Neuronal stem cell (in vitro differentiated cells): ENCODE results near the gene TAB3.

ENCODE experiments used
- DNase-seq: peaks from one replicate; pipeline ENCODE4 v3.0.0-alpha.2; 2013; ENCODE audit warnings: low spot score
- H2AFZ ChIP-seq: one replicate; pipeline ENCODE4 v1.6.1; 2013; ENCODE audit warnings: mild to moderate bottlenecking, low read length, inconsistent platforms
- H2AK5ac ChIP-seq: 2 replicates; pipeline ENCODE4 v1.6.1; 2013; ENCODE audit warnings: low read depth, mild to moderate bottlenecking, inconsistent platforms, low read length, moderate library complexity, mixed read lengths
- H2BK120ac ChIP-seq: 2 replicates; pipeline ENCODE4 v1.6.1; 2013; ENCODE audit warnings: low read depth, mild to moderate bottlenecking, inconsistent platforms, low read length, moderate library complexity, mixed read lengths
- H2BK12ac ChIP-seq: one replicate; pipeline ENCODE4 v1.6.1; 2013; ENCODE audit warnings: low read length, inconsistent platforms
- H2BK15ac ChIP-seq: 2 replicates; pipeline ENCODE4 v1.6.1; 2013; ENCODE audit warnings: mild to moderate bottlenecking, low read length, inconsistent platforms, mixed read lengths
- H2BK5ac ChIP-seq: one replicate; pipeline ENCODE4 v1.6.1; 2013; ENCODE audit warnings: inconsistent platforms, mild to moderate bottlenecking, low read length, moderate library complexity
- H3K14ac ChIP-seq: one replicate; pipeline ENCODE4 v1.6.1; 2013; ENCODE audit warnings: low read length, inconsistent platforms
- H3K18ac ChIP-seq: 2 replicates; pipeline ENCODE4 v1.6.1; 2013; ENCODE audit warnings: low read length, inconsistent platforms
- H3K23ac ChIP-seq: 2 replicates; pipeline ENCODE4 v1.6.1; 2013; ENCODE audit warnings: low read depth, mild to moderate bottlenecking, mixed read lengths, low read length, inconsistent platforms; ENCODE audit not compliant: poor library complexity
- H3K27ac ChIP-seq: replicated peaks from 3 replicates; pipeline ENCODE4 v1.5.1; 2013; ENCODE audit warnings: low read length, inconsistent platforms
- H3K27me3 ChIP-seq, 3 experiments: 2 replicates each; pipeline ENCODE4 v1.6.1; 2013; ENCODE audit warnings: low read length in 3 of 3, mild to moderate bottlenecking in 2 of 3, inconsistent platforms in 1 of 3, low read depth in 1 of 3, mixed read lengths in 1 of 3, moderate library complexity in 1 of 3; ENCODE audit not compliant: control insufficient read depth in 3 of 3, insufficient read depth in 3 of 3
- H3K36me3 ChIP-seq, 2 donors: replicated peaks in 1 of 2; 2 replicates each; pipeline ENCODE4 v1.6.1; 2013; ENCODE audit warnings: low read length in 2 of 2; ENCODE audit not compliant: control insufficient read depth in 2 of 2, insufficient read depth in 2 of 2
- H3K4ac ChIP-seq: 2 replicates; pipeline ENCODE4 v1.6.1; 2013; ENCODE audit warnings: inconsistent platforms, mild to moderate bottlenecking, low read length, moderate library complexity
- H3K4me1 ChIP-seq, 2 donors: 1 replicate in 1 of 2; 2 replicates in 1 of 2; pipeline ENCODE4 v1.6.1; 2013; ENCODE audit warnings: low read length in 2 of 2, low read depth in 1 of 2; ENCODE audit not compliant: control insufficient read depth in 2 of 2, insufficient read depth in 1 of 2
- H3K4me2 ChIP-seq: one replicate; pipeline ENCODE4 v1.6.1; 2013; ENCODE audit warnings: mild to moderate bottlenecking, low read length, inconsistent platforms; ENCODE audit not compliant: insufficient read depth, poor library complexity, severe bottlenecking
- H3K4me3 ChIP-seq, 2 donors: 2 replicates each; pipeline ENCODE4 v1.5.1; 2013; ENCODE audit warnings: low read length in 2 of 2, mild to moderate bottlenecking in 2 of 2, inconsistent platforms in 1 of 2, moderate library complexity in 1 of 2
- H3K79me1 ChIP-seq: one replicate; pipeline ENCODE4 v1.6.1; 2013; ENCODE audit warnings: low read depth, mild to moderate bottlenecking, inconsistent platforms, low read length, moderate library complexity
- H3K9ac ChIP-seq: one replicate; pipeline ENCODE4 v1.6.1; 2013; ENCODE audit warnings: mild to moderate bottlenecking, low read depth, low read length, inconsistent platforms; ENCODE audit not compliant: poor library complexity
- H3K9me3 ChIP-seq, 2 donors: replicated peaks in 1 of 2; 2 replicates each; pipeline versions ENCODE3 to v1.6.1; 2013; ENCODE audit warnings: low read length in 2 of 2, mild to moderate bottlenecking in 2 of 2, inconsistent platforms in 1 of 2, low read depth in 1 of 2, mixed read lengths in 1 of 2, moderate library complexity in 1 of 2; ENCODE audit not compliant: control insufficient read depth in 2 of 2, insufficient read depth in 1 of 2
- H4K8ac ChIP-seq: one replicate; pipeline ENCODE4 v1.6.1; 2013; ENCODE audit warnings: low read depth, mild to moderate bottlenecking, inconsistent platforms, low read length, moderate library complexity
- H4K91ac ChIP-seq: one replicate; pipeline ENCODE4 v1.6.1; 2013; ENCODE audit warnings: low read length, low read depth, mild to moderate bottlenecking, inconsistent platforms; ENCODE audit not compliant: poor library complexity
- WGBS, 2 donors: extraction: QIAGEN DNeasy Blood & Tissue Kit; methylation state at CpG; one replicate each; pipeline ENCODE4 v1.1.7; 2013; ENCODE audit warnings: missing lambda C conversion rate in 2 of 2, mixed read lengths in 1 of 2; ENCODE audit not compliant: insufficient read length in 2 of 2, insufficient replicate concordance in 1 of 2; ENCODE audit errors: extremely low coverage in 2 of 2; 5-methylcytosine and 5-hydroxymethylcytosine counted together

TAB3 gene

DNA sequence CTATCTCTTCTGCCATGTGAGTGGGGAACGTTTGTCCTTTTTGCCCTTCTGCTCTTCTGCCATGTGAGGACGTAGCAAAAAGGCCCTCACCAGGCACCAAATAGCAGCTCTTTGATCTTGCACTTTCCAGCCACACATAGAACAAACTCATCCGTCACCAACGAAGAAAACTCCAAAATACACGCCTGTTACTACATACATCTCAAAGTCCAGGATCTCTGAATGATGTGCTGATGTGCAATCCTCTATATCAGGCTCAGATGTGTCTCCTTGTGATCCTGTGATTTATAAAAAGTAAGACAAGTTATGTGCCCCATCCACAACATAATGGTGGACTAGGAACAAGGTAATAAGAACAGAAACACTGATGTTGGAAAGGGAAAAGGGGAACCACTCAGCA lies 9.8 kb upstream of the TAB3 start:
- no peak overlapping the region for H2BK12ac ChIP-seq
- H3K36me3 ChIP-seq = no peaks in the 10 kb centered on the region
- no peak overlapping the region for H2AFZ ChIP-seq
- H3K23ac ChIP-seq = no peak overlapping the region
- no peak overlapping the region for H3K18ac ChIP-seq
- no peaks in the 10 kb centered on the region for H3K9me3 ChIP-seq
- no peak overlapping the region for H3K4me2 ChIP-seq
- no peak overlapping the region for H2AK5ac ChIP-seq
- H2BK15ac ChIP-seq = no peak overlapping the region
- H3K14ac ChIP-seq = no peak overlapping the region
- no peak overlapping the region for H3K4me3 ChIP-seq
- H4K91ac ChIP-seq = no peak overlapping the region
- H2BK120ac ChIP-seq = no peak overlapping the region
- H3K79me1 ChIP-seq = no peaks in the 10 kb centered on the region
- no peak overlapping the region for H3K9ac ChIP-seq
- no CpG with 5 or more reads among the region's 5 CpGs for WGBS, 2 donors
- H3K4ac ChIP-seq = no peak overlapping the region
- no peaks in the 10 kb centered on the region for H3K4me1 ChIP-seq
- no peak overlapping the region for H2BK5ac ChIP-seq
- H3K27me3 ChIP-seq = peaks cover 0 to 6% (median 0%) of the 10 kb centered on the region in 3 experiments
- no peak overlapping the region for H4K8ac ChIP-seq
- no peak for DNase-seq
- no peak overlapping the region for H3K27ac ChIP-seq

- DNase-seq = no peak
- Histone ChIP-seq H2BK5ac (no peak overlapping the region), H3K9ac (no peak overlapping the region), H2BK15ac (no peak overlapping the region), H2BK120ac (no peak overlapping the region), H3K9me3 (no peaks in the 10 kb centered on the region), H3K4me2 (no peak overlapping the region), H3K4me1 (no peaks in the 10 kb centered on the region), H2BK12ac (no peak overlapping the region), H3K23ac (no peak overlapping the region), H4K8ac (no peak overlapping the region), H2AFZ (no peak overlapping the region), H3K27me3 (peaks cover 0 to 11% (median 0%) of the 10 kb centered on the region in 3 experiments), H4K91ac (no peak overlapping the region), H2AK5ac (no peak overlapping the region), H3K4ac (no peak overlapping the region), H3K27ac (no peak overlapping the region), H3K79me1 (no peaks in the 10 kb centered on the region), H3K14ac (no peak overlapping the region), H3K18ac (no peak overlapping the region), H3K36me3 (no peaks in the 10 kb centered on the region), H3K4me3 (no peak overlapping the region)
- WGBS, 2 donors = no CpG with 5 or more reads among the region's 2 CpGs
Observed at GRCh38 chrX:30895370-30895769, 6.3 kb upstream of the TAB3 start.

GRCh38 chrX:30893206-30893605 lies 4.2 kb upstream of the TAB3 start:
- peaks cover 1% of the 10 kb centered on the region for H3K79me1 ChIP-seq
- H3K23ac ChIP-seq = no peak overlapping the region
- no peak overlapping the region for H2AK5ac ChIP-seq
- H2BK15ac ChIP-seq = no peak overlapping the region
- no peaks in the 10 kb centered on the region for H3K36me3 ChIP-seq
- no peak overlapping the region for H3K4me3 ChIP-seq
- peaks cover 0 to 3% of the 10 kb centered on the region in 2 donors for H3K4me1 ChIP-seq
- H2BK12ac ChIP-seq = no peak overlapping the region
- no peak for DNase-seq
- H2BK5ac ChIP-seq = no peak overlapping the region
- H2AFZ ChIP-seq = no peak overlapping the region
- peaks cover 0 to 5% (median 0%) of the 10 kb centered on the region in 3 experiments for H3K27me3 ChIP-seq
- H3K4ac ChIP-seq = no peak overlapping the region
- no peak overlapping the region for H3K4me2 ChIP-seq
- no CpG with 5 or more reads among the region's 4 CpGs for WGBS, 2 donors
- H3K27ac ChIP-seq = no peak overlapping the region
- no peak overlapping the region for H4K8ac ChIP-seq
- no peak overlapping the region for H3K18ac ChIP-seq
- no peak overlapping the region for H3K14ac ChIP-seq
- no peaks in the 10 kb centered on the region for H3K9me3 ChIP-seq
- no peak overlapping the region for H4K91ac ChIP-seq
- H2BK120ac ChIP-seq = no peak overlapping the region
- no peak overlapping the region for H3K9ac ChIP-seq

DNA sequence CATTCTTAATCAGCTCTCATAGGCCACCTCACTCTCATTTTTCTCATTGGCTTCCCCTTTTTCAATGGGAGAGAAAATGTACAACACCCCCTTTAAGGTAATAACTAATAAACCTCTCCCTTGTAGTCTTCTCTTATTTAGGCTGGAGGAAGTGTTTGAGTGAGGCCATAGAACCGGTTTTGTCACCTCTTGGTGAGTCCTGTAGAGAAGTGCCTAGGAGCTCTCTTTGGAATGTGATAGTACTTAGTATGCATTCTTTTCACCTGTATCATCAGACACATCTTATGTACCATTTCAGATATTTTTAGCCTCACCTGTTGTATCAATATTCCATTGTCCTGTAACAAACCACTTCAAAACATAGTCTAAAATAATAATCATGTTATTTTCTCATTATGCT lies 3.5 kb upstream of the TAB3 start:
- no peak overlapping the region for H2AK5ac ChIP-seq
- no peak overlapping the region for H3K14ac ChIP-seq
- H3K4ac ChIP-seq = no peak overlapping the region
- H3K36me3 ChIP-seq = no peaks in the 10 kb centered on the region
- H2BK120ac ChIP-seq = no peak overlapping the region
- H3K4me2 ChIP-seq = no peak overlapping the region
- H2AFZ ChIP-seq = no peak overlapping the region
- H2BK15ac ChIP-seq = no peak overlapping the region
- no peak overlapping the region for H3K23ac ChIP-seq
- H3K4me3 ChIP-seq = no peak overlapping the region
- WGBS, 2 donors = no CpG with 5 or more reads among the region's 1 CpG
- peaks cover 0 to 5% of the 10 kb centered on the region in 2 donors for H3K4me1 ChIP-seq
- H3K9ac ChIP-seq = no peak overlapping the region
- no peak for DNase-seq
- no peak overlapping the region for H2BK12ac ChIP-seq
- H4K91ac ChIP-seq = no peak overlapping the region
- no peak overlapping the region for H3K18ac ChIP-seq
- H3K9me3 ChIP-seq = no peaks in the 10 kb centered on the region
- H2BK5ac ChIP-seq = no peak overlapping the region
- peaks cover 0 to 5% (median 0%) of the 10 kb centered on the region in 3 experiments for H3K27me3 ChIP-seq
- H4K8ac ChIP-seq = no peak overlapping the region
- peaks cover 1% of the 10 kb centered on the region for H3K79me1 ChIP-seq
- no peak overlapping the region for H3K27ac ChIP-seq
